ENCODE data around the gene SLC25A1. TPM values are rescaled to one million over a fixed set of nuclear protein-coding genes. Genes with fewer than 3 reads are reported as not detected.

SLC25A1 gene
- total RNA-seq, 1 donor from 2014 or later: 26.6 TPM

GRCh38 chr22:19148417-19149046 is 30.0 kb downstream of the SLC25A1 start:
- intact Hi-C loops (cut with DNase I): loop anchor here (10.0 kb wide), 1 partner anchor 486 kb away; no protein-coding TSS in a partner anchor
- ATAC-seq (ENCODE audit: poor library complexity) (no peak), DNase-seq (no peak)

- ATAC-seq (ENCODE audit: poor library complexity) (no peak), DNase-seq (no peak)
- intact Hi-C loops (cut with DNase I): loop anchor here (10.0 kb wide), 1 partner anchor 488 kb away; no protein-coding TSS in a partner anchor
Measured at GRCh38 chr22:19147195-19147780, 31.2 kb downstream of the SLC25A1 start.

GRCh38 chr22:19146215-19146968 is 32.1 kb downstream of the SLC25A1 start:
- intact Hi-C loops (cut with DNase I): loop anchor here (10.0 kb wide), 1 partner anchor 488 kb away; no protein-coding TSS in a partner anchor
- no peak for ATAC-seq (ENCODE audit: poor library complexity)

GRCh38 chr22:19143967-19144400 is 34.6 kb downstream of the SLC25A1 start:
- ATAC-seq (ENCODE audit: poor library complexity) (no peak), DNase-seq (no peak)
- intact Hi-C loops (cut with DNase I): loop anchor here (10.0 kb wide), 1 partner anchor 491 kb away; no protein-coding TSS in a partner anchor

More at GRCh38 chr22:19146215-19146968, 32.1 kb downstream of the SLC25A1 start:
- no peak for DNase-seq

- ATAC-seq (ENCODE audit: poor library complexity): no peak
- intact Hi-C loops (cut with DNase I): loop anchor here (10.0 kb wide), 1 partner anchor 492 kb away; no protein-coding TSS in a partner anchor
- no peak for DNase-seq
Measured at GRCh38 chr22:19143212-19143611, 35.3 kb downstream of the SLC25A1 start.

- ATAC-seq (ENCODE audit: poor library complexity) (no peak), DNase-seq (no peak)
- intact Hi-C loops (cut with DNase I): loop anchor here (10.0 kb wide), 1 partner anchor 492 kb away; no protein-coding TSS in a partner anchor
Measured at GRCh38 chr22:19142394-19142793, 36.1 kb downstream of the SLC25A1 start.

- intact Hi-C loops (cut with DNase I): loop anchor here (10.0 kb wide), 1 partner anchor 495 kb away; no protein-coding TSS in a partner anchor
- ATAC-seq (ENCODE audit: poor library complexity): no peak
- DNase-seq: no peak
Measured at GRCh38 chr22:19139974-19140373, 38.6 kb downstream of the SLC25A1 start.

GRCh38 chr22:19139001-19139356 is 39.6 kb downstream of the SLC25A1 start:
- intact Hi-C loops (cut with DNase I): no loop called here
- ATAC-seq (ENCODE audit: poor library complexity): no peak
- DNase-seq: no peak

GRCh38 chr22:19138217-19139000 is 40.1 kb downstream of the SLC25A1 start:
- intact Hi-C loops (cut with DNase I): no loop called here
- DNase-seq (no peak), ATAC-seq (ENCODE audit: poor library complexity) (no peak)

- ATAC-seq (ENCODE audit: poor library complexity): no peak
- intact Hi-C loops (cut with DNase I): no loop called here
- no peak for DNase-seq
Measured at GRCh38 chr22:19137384-19138216, 40.9 kb downstream of the SLC25A1 start.

- no peak for DNase-seq
- no peak for ATAC-seq (ENCODE audit: poor library complexity)
- intact Hi-C loops (cut with DNase I): no loop called here
Measured at GRCh38 chr22:19136915-19137314, 41.6 kb downstream of the SLC25A1 start.

- DNase-seq (no peak), ATAC-seq (ENCODE audit: poor library complexity) (no peak)
- intact Hi-C loops (cut with DNase I): no loop called here
Measured at GRCh38 chr22:19134874-19135273, 43.7 kb downstream of the SLC25A1 start.

GRCh38 chr22:19134176-19134831 is 44.2 kb downstream of the SLC25A1 start:
- intact Hi-C loops (cut with DNase I): no loop called here
- ATAC-seq (ENCODE audit: poor library complexity) (no peak), DNase-seq (no peak)

- intact Hi-C loops (cut with DNase I): no loop called here
- ATAC-seq (ENCODE audit: poor library complexity) (no peak), DNase-seq (no peak)
Measured at GRCh38 chr22:19133561-19133960, 45.0 kb downstream of the SLC25A1 start.

GRCh38 chr22:19132693-19133400 is 45.7 kb downstream of the SLC25A1 start:
- intact Hi-C loops (cut with DNase I): no loop called here
- no peak for DNase-seq
- no peak for ATAC-seq (ENCODE audit: poor library complexity)

- intact Hi-C loops (cut with DNase I): no loop called here
- ATAC-seq (ENCODE audit: poor library complexity) (no peak), DNase-seq (no peak)
Measured at GRCh38 chr22:19132153-19132552, 46.4 kb downstream of the SLC25A1 start.

- DNase-seq (no peak), ATAC-seq (ENCODE audit: poor library complexity) (no peak)
- intact Hi-C loops (cut with DNase I): no loop called here
Measured at GRCh38 chr22:19131685-19132015, 46.9 kb downstream of the SLC25A1 start.

Data from Right ventricle myocardium superior (tissue), 1 donor.